ENCODE measurements around the gene ACTR2.

DNA sequence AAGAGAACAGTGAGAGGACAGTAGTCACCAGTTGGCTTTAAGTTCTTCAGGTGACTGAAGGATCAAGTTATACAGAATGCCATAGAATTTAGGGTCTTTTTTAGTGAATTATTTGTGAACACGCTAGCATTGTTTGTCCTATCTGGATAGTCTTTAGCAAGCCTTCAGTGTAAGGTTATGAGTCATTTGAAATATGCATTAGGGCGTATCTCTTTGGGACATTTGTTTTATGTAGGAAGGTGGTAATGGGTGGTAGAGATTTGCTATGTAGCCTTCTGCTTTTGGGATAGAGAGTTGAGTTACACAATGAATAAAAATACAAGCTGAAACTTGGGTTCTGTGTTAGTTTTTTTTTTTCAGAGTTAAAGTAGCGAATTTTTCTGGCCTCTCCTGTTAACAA, 13.0 kb downstream of the ACTR2 start:
- no peak for TF ChIP-seq POLR2AphosphoS5 (IDR thresholded peaks at IDR 0.05; ENCODE audit: low read depth, low read length)
- TF ChIP-seq TAF1 (IDR thresholded peaks at IDR 0.05; ENCODE audit: low read depth, low read length) = no peak
- no peak for TF ChIP-seq POLR2A (IDR thresholded peaks at IDR 0.05; ENCODE audit: low read depth, low read length)
- no peak for TF ChIP-seq POU2F2 (IDR thresholded peaks at IDR 0.05; ENCODE audit: low read depth, low read length)
- TF ChIP-seq SPI1 (IDR thresholded peaks at IDR 0.05; ENCODE audit: low read depth, low read length) = no peak

All from GM12891 (cell line).